ENCODE data around the gene SUCLG1. TPM values are rescaled to one million over a fixed set of nuclear protein-coding genes. Genes with fewer than 3 reads are reported as not detected.

Gene SUCLG1
- total RNA-seq, 1 donor from 2014 or later, result 81.2 TPM

GRCh38 chr2:84454581-84454980 lies 4.5 kb downstream of the SUCLG1 start:
- TF ChIP-seq CTCF (conservative IDR thresholded peaks at IDR 0.05), result no peak
- H3K27me3 Mint-ChIP-seq, result no peaks in the 10 kb centered on the region
- H3K4me1 Mint-ChIP-seq (ENCODE audit: unreplicated experiment), result peaks cover 38% of the 10 kb centered on the region
- H3K27ac Mint-ChIP-seq, result no peak overlapping the region
- DNase-seq (ENCODE audit: extremely low spot score, unreplicated experiment), result no peak
- H3K4me3 Mint-ChIP-seq, result no peak overlapping the region
- H3K9me3 Mint-ChIP-seq, result no peaks in the 10 kb centered on the region
- peaks cover 4% of the 10 kb centered on the region for H3K36me3 Mint-ChIP-seq

- no peaks in the 10 kb centered on the region for H3K9me3 Mint-ChIP-seq
- no peak for DNase-seq (ENCODE audit: extremely low spot score, unreplicated experiment)
- no peak for TF ChIP-seq CTCF (conservative IDR thresholded peaks at IDR 0.05)
- H3K4me3 Mint-ChIP-seq, result no peak overlapping the region
- no peaks in the 10 kb centered on the region for H3K27me3 Mint-ChIP-seq
- no peak overlapping the region for H3K27ac Mint-ChIP-seq
- peaks cover 29% of the 10 kb centered on the region for H3K4me1 Mint-ChIP-seq (ENCODE audit: unreplicated experiment)
- peaks cover 4% of the 10 kb centered on the region for H3K36me3 Mint-ChIP-seq
Measured at GRCh38 chr2:84452624-84453023, 6.5 kb downstream of the SUCLG1 start.

- Mint-ChIP-seq H3K4me1 (ENCODE audit: unreplicated experiment) (peaks cover 20% of the 10 kb centered on the region), H3K4me3 (no peak overlapping the region), H3K27ac (no peak overlapping the region), H3K27me3 (no peaks in the 10 kb centered on the region), H3K9me3 (no peaks in the 10 kb centered on the region), H3K36me3 (peaks cover 7% of the 10 kb centered on the region)
- TF ChIP-seq CTCF (conservative IDR thresholded peaks at IDR 0.05), result no peak
- DNase-seq (ENCODE audit: extremely low spot score, unreplicated experiment), result no peak
Measured at GRCh38 chr2:84451579-84451978, 7.5 kb downstream of the SUCLG1 start.

- peaks cover 16% of the 10 kb centered on the region for H3K4me1 Mint-ChIP-seq (ENCODE audit: unreplicated experiment)
- no peak for TF ChIP-seq CTCF (conservative IDR thresholded peaks at IDR 0.05)
- no peaks in the 10 kb centered on the region for H3K9me3 Mint-ChIP-seq
- no peak overlapping the region for H3K4me3 Mint-ChIP-seq
- DNase-seq (ENCODE audit: extremely low spot score, unreplicated experiment), result no peak
- no peaks in the 10 kb centered on the region for H3K27me3 Mint-ChIP-seq
- H3K27ac Mint-ChIP-seq, result peak overlapping the region; percentile 41
- peaks cover 17% of the 10 kb centered on the region for H3K36me3 Mint-ChIP-seq
Measured at GRCh38 chr2:84450288-84451227, 8.5 kb downstream of the SUCLG1 start.

- TF ChIP-seq CTCF (conservative IDR thresholded peaks at IDR 0.05), result no peak
- no peak for DNase-seq (ENCODE audit: extremely low spot score, unreplicated experiment)
- H3K27ac Mint-ChIP-seq, result no peak overlapping the region
- H3K27me3 Mint-ChIP-seq, result no peaks in the 10 kb centered on the region
- no peaks in the 10 kb centered on the region for H3K9me3 Mint-ChIP-seq
- peaks cover 16% of the 10 kb centered on the region for H3K4me1 Mint-ChIP-seq (ENCODE audit: unreplicated experiment)
- H3K36me3 Mint-ChIP-seq, result peaks cover 25% of the 10 kb centered on the region
- no peak overlapping the region for H3K4me3 Mint-ChIP-seq
Measured at GRCh38 chr2:84449711-84450110, 9.4 kb downstream of the SUCLG1 start.
